ENCODE results near the gene GABRP. TPM values are rescaled to one million over a fixed set of nuclear protein-coding genes. Genes with fewer than 3 reads are reported as not detected.

Gene GABRP
- total RNA-seq, 1 experiment from 2014 or later: 1.5 TPM

- Mint-ChIP-seq H3K9me3 (peaks cover 0 to 5% of the 10 kb centered on the region in 2 experiments; a peak in 3 of 5 replicates), H3K4me1 (no peaks in the 10 kb centered on the region), H3K27me3 (ENCODE audit: low read depth) (peaks cover 1% of the 10 kb centered on the region), H3K27ac (no peak overlapping the region), H3K4me3 (no peak overlapping the region), H3K36me3 (ENCODE audit: insufficient read depth in 1 of 3, low read depth in 3 of 3) (no peaks in the 10 kb centered on the region)
- no peaks in the 10 kb centered on the region for H3K9me3 ChIP-seq (ENCODE audit: control insufficient read depth, low read depth, low read length)
- no peak overlapping the region for H2BK5ac ChIP-seq (ENCODE audit: insufficient read length, low read length)
- H3K27me3 ChIP-seq (ENCODE audit: insufficient read depth, low read length): no peaks in the 10 kb centered on the region
- H3T11ph ChIP-seq (ENCODE audit: low read length): no peak overlapping the region
- no peak overlapping the region for H3K4ac ChIP-seq (ENCODE audit: low read depth, low read length)
- no peak overlapping the region for H2BK20ac ChIP-seq (ENCODE audit: low read depth, low read length, poor library complexity, severe bottlenecking)
- H2AFZ ChIP-seq (ENCODE audit: low read length): no peak overlapping the region
- H3K9ac ChIP-seq (ENCODE audit: extremely low read depth, insufficient read length, low read length): no peak overlapping the region
- H4K20me1 ChIP-seq (ENCODE audit: control insufficient read depth, insufficient read depth, insufficient read length): no peaks in the 10 kb centered on the region
- H3K4me1 ChIP-seq (ENCODE audit: insufficient read depth, low read length): no peaks in the 10 kb centered on the region
- no CpG with 5 or more reads among the region's 3 CpGs for WGBS (ENCODE audit: extremely low coverage, insufficient read length, low lambda C conversion rate)
- no peak overlapping the region for H3K14ac ChIP-seq (ENCODE audit: insufficient read depth, low read length)
- no peak overlapping the region for H3K4me2 ChIP-seq (ENCODE audit: insufficient read depth, insufficient read length, low read length)
- H3K79me2 ChIP-seq (ENCODE audit: insufficient read depth, low read length): no peaks in the 10 kb centered on the region
- no peak overlapping the region for H3K23ac ChIP-seq (ENCODE audit: insufficient read length, low read depth, low read length)
- no peak overlapping the region for H3K18ac ChIP-seq (ENCODE audit: insufficient read length, low read depth, low read length)
- no peak for TF ChIP-seq CTCF (conservative IDR thresholded peaks at IDR 0.05)
- H3K27ac ChIP-seq (ENCODE audit: insufficient read length, low read depth, low read length): no peak overlapping the region
- no peaks in the 10 kb centered on the region for H3K23me2 ChIP-seq (ENCODE audit: insufficient read length, low read depth, low read length, poor library complexity, severe bottlenecking)
- H4K8ac ChIP-seq (replicated peaks; ENCODE audit: insufficient read length, low read depth, low read length): no peak overlapping the region
- no peak overlapping the region for H2BK120ac ChIP-seq (ENCODE audit: low read depth, low read length, poor library complexity, severe bottlenecking)
- DNase-seq: no peak
- H2BK15ac ChIP-seq (ENCODE audit: low read depth, low read length): no peak overlapping the region
- no peak overlapping the region for H2BK12ac ChIP-seq (ENCODE audit: insufficient read length, low read depth, low read length)
- H2AK5ac ChIP-seq (ENCODE audit: insufficient read length, low read length): no peak overlapping the region
- H3K56ac ChIP-seq (ENCODE audit: insufficient read length, low read depth, low read length): no peak overlapping the region
- H4K5ac ChIP-seq (ENCODE audit: insufficient read length, low read depth, low read length): no peak overlapping the region
- H3K79me1 ChIP-seq (ENCODE audit: insufficient read depth, low read depth, low read length, poor library complexity, severe bottlenecking): no peaks in the 10 kb centered on the region
- H4K91ac ChIP-seq (ENCODE audit: insufficient read length, low read depth, low read length): no peak overlapping the region
Observed at GRCh38 chr5:170817195-170817594, 33.7 kb downstream of the GABRP start.
